WTC11 (cell line): ENCODE results near the gene FAM228B. TPM values are rescaled to one million over a fixed set of nuclear protein-coding genes. Genes with fewer than 3 reads are reported as not detected.

Experiments used
- ATAC-seq: fragments of 200-7000 bp; cut with Tn5 transposase; 2 replicates; pipeline ENCODE4 v1.10.0; 2021; ENCODE audit warnings: mild to moderate bottlenecking, moderate library complexity
- CTCF ChIA-PET: fragments of 300-600 bp; sonication (Branson Sonifier 250); formaldehyde crosslinking; loops from one replicate; lab custom pipeline; 2021; ENCODE audit warnings: antibody characterized with exemption; lab: Charles Lee
- POLR2A ChIA-PET: fragments of 350-600 bp; sonication (Branson Sonifier 250); formaldehyde crosslinking; loops from one replicate; lab custom pipeline; 2021; ENCODE audit warnings: antibody characterized with exemption; lab: Charles Lee
- DNase-seq: peaks from one replicate; pipeline ENCODE4 v3.0.0; 2021; ENCODE audit warnings: low spot score
- H3K27ac Mint-ChIP-seq: 2 replicates; pipeline ENCODE4 v1.8.0; 2021; ENCODE audit warnings: mixed read lengths
- H3K27me3 Mint-ChIP-seq: 2 replicates; pipeline ENCODE4 v1.8.0; 2021; ENCODE audit warnings: low read depth, mild to moderate bottlenecking, moderate library complexity, mixed read lengths
- H3K36me3 Mint-ChIP-seq: 2 replicates; pipeline ENCODE4 v1.8.0; 2021; ENCODE audit warnings: mixed read lengths
- H3K4me1 Mint-ChIP-seq: 2 replicates; pipeline ENCODE4 v1.8.0; 2022; ENCODE audit warnings: mixed read lengths
- H3K4me3 Mint-ChIP-seq: 2 replicates; pipeline ENCODE4 v1.8.0; 2021; ENCODE audit warnings: mild to moderate bottlenecking, moderate library complexity, mixed read lengths
- H3K9me3 Mint-ChIP-seq: 2 replicates; pipeline ENCODE4 v1.8.0; 2021; ENCODE audit warnings: mixed read lengths
- ATF1 ChIP-seq: sonication (generic); formaldehyde crosslinking; IDR thresholded peaks from 2 replicates; pipeline ENCODE4 v1.8.1; 2023; ENCODE audit warnings: mild to moderate bottlenecking, moderate library complexity, missing genetic modification reagents
- CBFB ChIP-seq: sonication (generic); formaldehyde crosslinking; IDR thresholded peaks from 2 replicates; pipeline ENCODE4 v1.8.1; 2022; ENCODE audit warnings: mild to moderate bottlenecking, low read depth, missing genetic modification reagents
- CDX4 ChIP-seq: fragments of 250-450 bp; sonication (Bioruptor Pico); IDR thresholded peaks from 2 replicates; pipeline ENCODE4 v1.9.0; 2021; ENCODE audit warnings: moderate library complexity, mild to moderate bottlenecking, inconsistent platforms, borderline replicate concordance
- E2F5 ChIP-seq: sonication (generic); formaldehyde crosslinking; IDR thresholded peaks from 2 replicates; pipeline ENCODE4 v1.8.1; 2022; ENCODE audit warnings: mild to moderate bottlenecking, moderate library complexity, missing genetic modification reagents
- ERG ChIP-seq: fragments of 250-450 bp; sonication (Bioruptor Pico); IDR thresholded peaks from 2 replicates; pipeline ENCODE4 v1.8.0; 2021; ENCODE audit warnings: mild to moderate bottlenecking
- ETV6 ChIP-seq: sonication (generic); formaldehyde crosslinking; IDR thresholded peaks from 2 replicates; pipeline ENCODE4 v1.8.1; 2022; ENCODE audit warnings: mild to moderate bottlenecking, missing genetic modification reagents
- FOXP1 ChIP-seq: sonication (generic); formaldehyde crosslinking; IDR thresholded peaks from 2 replicates; pipeline ENCODE4 v1.8.0; 2022; ENCODE audit warnings: missing genetic modification reagents, mild to moderate bottlenecking, moderate library complexity, borderline replicate concordance
- FOXP4 ChIP-seq: sonication (generic); formaldehyde crosslinking; IDR thresholded peaks from 2 replicates; pipeline ENCODE4 v1.8.0; 2022; ENCODE audit warnings: mild to moderate bottlenecking, missing genetic modification reagents
- GRHL2 ChIP-seq: fragments of 250-450 bp; sonication (Bioruptor Pico); IDR thresholded peaks from 2 replicates; pipeline ENCODE4 v1.8.0; 2022; ENCODE audit warnings: mild to moderate bottlenecking, moderate library complexity; ENCODE audit not compliant: insufficient replicate concordance, severe bottlenecking
- MLX ChIP-seq: sonication (generic); formaldehyde crosslinking; IDR thresholded peaks from 2 replicates; pipeline ENCODE4 v1.8.1; 2023; ENCODE audit warnings: mild to moderate bottlenecking, missing genetic modification reagents, moderate library complexity
- SMAD3 ChIP-seq: sonication (generic); formaldehyde crosslinking; IDR thresholded peaks from 2 replicates; pipeline ENCODE4 v1.8.0; 2022; ENCODE audit warnings: missing genetic modification reagents, mild to moderate bottlenecking, borderline replicate concordance
- TEAD1 ChIP-seq: sonication (generic); formaldehyde crosslinking; IDR thresholded peaks from 2 replicates; pipeline ENCODE4 v1.8.0; 2022; ENCODE audit warnings: mild to moderate bottlenecking, missing genetic modification reagents
- ZNF219 ChIP-seq: sonication (generic); formaldehyde crosslinking; IDR thresholded peaks from 2 replicates; pipeline ENCODE4 v1.8.0; 2023; ENCODE audit warnings: missing genetic modification reagents, mild to moderate bottlenecking, borderline replicate concordance
- ZNF232 ChIP-seq: sonication (generic); formaldehyde crosslinking; IDR thresholded peaks from 2 replicates; pipeline ENCODE4 v1.8.0; 2022; ENCODE audit warnings: mild to moderate bottlenecking, missing genetic modification reagents
- ZNF396 ChIP-seq: fragments of 250-450 bp; sonication (Bioruptor Pico); IDR thresholded peaks from 2 replicates; pipeline ENCODE4 v1.8.0; 2021; ENCODE audit warnings: mild to moderate bottlenecking, moderate library complexity, borderline replicate concordance
- total RNA-seq: library from RNA; stranded (reverse); gene quantifications from 3 replicates; pipeline ENCODE4 v1.2.3, GENCODE V29; 2021
- TF ChIP-seq, protein P1 (sequence below): fragments of 200-600 bp; IDR thresholded peaks from 2 replicates; pipeline ENCODE4 v1.8.0; 2022; ENCODE audit warnings: antibody characterized with exemption
- TF ChIP-seq, protein P2 (sequence below): fragments of 250-450 bp; sonication (Bioruptor Pico); IDR thresholded peaks from 2 replicates; pipeline ENCODE4 v2.1.2; 2022; ENCODE audit warnings: mild to moderate bottlenecking, moderate library complexity

FAM228B gene
- total RNA-seq, 1 experiment from 2014 or later: 2.7 TPM

- Mint-ChIP-seq H3K27ac (no peak overlapping the region), H3K4me1 (no peaks in the 10 kb centered on the region), H3K36me3 (no peaks in the 10 kb centered on the region), H3K9me3 (peaks cover 10% of the 10 kb centered on the region; the same call in 1 of the 2 replicates), H3K27me3 (no peaks in the 10 kb centered on the region; the same call in 1 of the 2 replicates), H3K4me3 (no peak overlapping the region)
- ChIA-PET CTCF (no interaction called here), POLR2A (no interaction called here)
- TF ChIP-seq, protein P1, sequence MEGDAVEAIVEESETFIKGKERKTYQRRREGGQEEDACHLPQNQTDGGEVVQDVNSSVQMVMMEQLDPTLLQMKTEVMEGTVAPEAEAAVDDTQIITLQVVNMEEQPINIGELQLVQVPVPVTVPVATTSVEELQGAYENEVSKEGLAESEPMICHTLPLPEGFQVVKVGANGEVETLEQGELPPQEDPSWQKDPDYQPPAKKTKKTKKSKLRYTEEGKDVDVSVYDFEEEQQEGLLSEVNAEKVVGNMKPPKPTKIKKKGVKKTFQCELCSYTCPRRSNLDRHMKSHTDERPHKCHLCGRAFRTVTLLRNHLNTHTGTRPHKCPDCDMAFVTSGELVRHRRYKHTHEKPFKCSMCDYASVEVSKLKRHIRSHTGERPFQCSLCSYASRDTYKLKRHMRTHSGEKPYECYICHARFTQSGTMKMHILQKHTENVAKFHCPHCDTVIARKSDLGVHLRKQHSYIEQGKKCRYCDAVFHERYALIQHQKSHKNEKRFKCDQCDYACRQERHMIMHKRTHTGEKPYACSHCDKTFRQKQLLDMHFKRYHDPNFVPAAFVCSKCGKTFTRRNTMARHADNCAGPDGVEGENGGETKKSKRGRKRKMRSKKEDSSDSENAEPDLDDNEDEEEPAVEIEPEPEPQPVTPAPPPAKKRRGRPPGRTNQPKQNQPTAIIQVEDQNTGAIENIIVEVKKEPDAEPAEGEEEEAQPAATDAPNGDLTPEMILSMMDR: no peak
- TF ChIP-seq GRHL2 (no peak), FOXP4 (CRISPR knock-in tag) (no peak), ERG (no peak), ATF1 (CRISPR knock-in tag) (no peak), SMAD3 (no peak), CBFB (CRISPR knock-in tag) (no peak), ZNF219 (CRISPR knock-in tag) (no peak), MLX (CRISPR knock-in tag) (no peak), ETV6 (CRISPR knock-in tag) (no peak), TEAD1 (CRISPR knock-in tag) (no peak), FOXP1 (no peak), E2F5 (CRISPR knock-in tag) (no peak), ZNF396 (CRISPR knock-in tag) (no peak), CDX4 (CRISPR knock-in tag) (no peak), ZNF232 (CRISPR knock-in tag) (no peak)
- TF ChIP-seq, protein P2, sequence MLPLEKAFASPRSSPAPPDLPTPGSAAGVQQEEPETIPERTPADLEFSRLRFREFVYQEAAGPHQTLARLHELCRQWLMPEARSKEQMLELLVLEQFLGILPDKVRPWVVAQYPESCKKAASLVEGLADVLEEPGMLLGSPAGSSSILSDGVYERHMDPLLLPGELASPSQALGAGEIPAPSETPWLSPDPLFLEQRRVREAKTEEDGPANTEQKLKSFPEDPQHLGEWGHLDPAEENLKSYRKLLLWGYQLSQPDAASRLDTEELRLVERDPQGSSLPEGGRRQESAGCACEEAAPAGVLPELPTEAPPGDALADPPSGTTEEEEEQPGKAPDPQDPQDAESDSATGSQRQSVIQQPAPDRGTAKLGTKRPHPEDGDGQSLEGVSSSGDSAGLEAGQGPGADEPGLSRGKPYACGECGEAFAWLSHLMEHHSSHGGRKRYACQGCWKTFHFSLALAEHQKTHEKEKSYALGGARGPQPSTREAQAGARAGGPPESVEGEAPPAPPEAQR (CRISPR knock-in tag): no peak
- ATAC-seq (no peak), DNase-seq (no peak)
Observed at GRCh38 chr2:24183366-24184069, 60.2 kb downstream of the FAM228B start.
